SK-N-MC (cell line): Measurements from ENCODE around the gene SYCP3.

Source experiments
- EZH2 ChIP-seq: fragments of 200-600 bp; sonication (generic); IDR thresholded peaks from one replicate; pipeline ENCODE4 v1.6.1; 2017; ENCODE audit warnings: antibody characterized with exemption
- POLR2AphosphoS5 ChIP-seq: IDR thresholded peaks from 2 replicates; pipeline ENCODE4 v1.6.1; 2012; ENCODE audit warnings: mild to moderate bottlenecking, low read depth, low read length, borderline replicate concordance

- TF ChIP-seq POLR2AphosphoS5 (no peak), EZH2 (no peak)
Measured at GRCh38 chr12:101700299-101700820, 38.9 kb downstream of the SYCP3 start.
